Measurements from ENCODE around the gene KCNH4. TPM values are rescaled to one million over a fixed set of nuclear protein-coding genes. Genes with fewer than 3 reads are reported as not detected.
A peak's percentile ranks its signal among the peaks of the same experiment; 100 is the strongest.
"Not testable (repeated sequence)": the region's sequence is repeated elsewhere in the genome, so short reads cannot be mapped to it uniquely, and the experiment has no call there.

KCNH4 gene
- total and polyA plus RNA-seq, 9 of the 15 experiments (the other 6 are each of a cell fraction or from before 2014, with no cell fraction given), result 0.10 to 1.8 (median 0.50) TPM

DNA sequence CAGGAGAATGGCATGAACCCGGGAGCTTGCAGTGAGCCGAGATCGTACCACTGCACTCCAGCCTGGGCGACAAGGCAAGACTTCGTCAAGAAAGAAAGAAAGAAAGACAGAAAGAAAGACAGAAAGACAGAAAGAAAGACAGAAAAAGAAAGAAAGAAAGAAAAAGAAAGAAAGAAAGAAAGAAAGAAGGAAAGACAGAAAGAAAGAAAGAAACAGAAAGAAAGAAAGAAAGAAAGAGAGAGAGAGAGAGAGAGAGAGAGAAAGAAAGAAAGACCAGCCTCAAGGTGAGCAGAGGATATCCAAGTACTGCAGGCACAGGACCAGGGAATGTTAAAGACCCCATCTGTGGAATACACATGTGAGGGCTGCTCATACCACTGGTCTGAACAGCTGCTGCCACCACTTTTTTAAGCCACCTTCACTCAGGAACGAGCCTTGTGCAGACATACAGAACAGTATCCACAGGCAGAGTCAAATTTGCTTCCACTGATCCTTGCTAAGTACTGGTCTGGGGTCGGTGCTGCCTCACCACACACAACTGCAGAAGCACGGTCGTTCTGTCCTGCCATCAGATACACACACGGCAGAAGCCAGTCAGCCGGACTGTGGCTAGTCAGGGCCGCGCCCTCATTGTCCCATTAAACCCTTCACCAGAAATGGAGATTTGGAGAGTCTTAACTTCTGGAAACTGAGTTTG is 33.9 kb downstream of the KCNH4 start (continued):
- TF ChIP-seq CUX1 (CRISPR knock-in tag; IDR thresholded peaks at IDR 0.05) (no peak), COPS2 (conservative IDR thresholded peaks at IDR 0.05) (no peak), FOS (IDR thresholded peaks at IDR 0.05; ENCODE audit: extremely low read depth, insufficient read length) (no peak), ZNF589 (CRISPR knock-in tag; IDR thresholded peaks at IDR 0.05; ENCODE audit: low read depth) (no peak), RAD51 (IDR thresholded peaks at IDR 0.05; ENCODE audit: borderline replicate concordance, low read depth) (no peak), ZSCAN32 (CRISPR knock-in tag; IDR thresholded peaks at IDR 0.05) (no peak)

DNA sequence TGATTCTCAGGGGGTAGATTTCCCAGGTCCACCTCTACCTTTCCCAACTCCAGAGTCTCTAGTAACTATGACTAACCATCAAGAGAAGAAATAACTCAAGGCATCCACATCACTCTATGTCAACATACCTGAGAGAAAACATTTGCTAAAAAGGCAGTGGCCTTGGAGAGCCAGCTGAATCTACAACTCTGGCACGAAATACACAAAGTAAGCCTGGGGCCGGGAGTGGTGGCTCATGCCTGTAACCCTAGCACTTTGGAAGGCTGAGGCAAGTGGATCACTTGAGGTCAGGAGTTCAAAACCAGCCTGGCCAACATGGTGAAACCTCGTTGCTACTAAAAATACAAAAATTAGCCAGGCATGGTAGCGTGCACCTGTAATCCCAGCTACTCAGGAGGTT is 37.8 kb downstream of the KCNH4 start:
- POLR2A ChIA-PET, result interaction anchor here (0.8 to 1.6 kb wide), 4 partner anchors 10 to 52 kb away, joined by 3 to 6 read pairs (median 4); partner anchors contain the start of gene GHDC
- H3K27ac ChIP-seq (ENCODE audit: extremely low read depth, low read depth, low read length); H3K9me1 ChIP-seq (ENCODE audit: control insufficient read depth, insufficient read depth, low read length): not testable (repeated sequence)

More for the DNA sequence above, 37.8 kb downstream of the KCNH4 start:
- H3K27me3 ChIP-seq (ENCODE audit: control insufficient read depth in 2 of 2, insufficient read depth in 2 of 2, low read length in 2 of 2); H2AFZ ChIP-seq (ENCODE audit: low read depth, low read length); H3K4me1 ChIP-seq (replicated peaks in 1 of 2; ENCODE audit: control insufficient read depth in 2 of 2, insufficient read depth in 2 of 2, low read length in 2 of 2); ATAC-seq; H3K9me3 ChIP-seq (replicated peaks; ENCODE audit: control insufficient read depth, insufficient read depth, low read depth, low read length); intact Hi-C loops (cut with micrococcal nuclease); CTCF ChIA-PET (ENCODE audit: low intra/inter-chr PET ratio); DNase-seq (ENCODE audit: extremely low read depth in 1 of 4, low spot score in 3 of 4); H3K9ac ChIP-seq (ENCODE audit: insufficient read depth in 1 of 2, low read depth in 2 of 2, low read length in 2 of 2); BruUV-seq (replicated peaks); H3K4me2 ChIP-seq (ENCODE audit: insufficient read depth, low read length); in situ Hi-C loops (cut with MboI); H3K4me3 ChIP-seq: not testable (repeated sequence)
- WGBS (ENCODE audit: insufficient coverage, low coverage, missing lambda C conversion rate), result 88% methylated on average over 4 of the region's 4 CpGs
- FAIRE-seq, result peak; percentile 67
- peaks cover 20% of the 10 kb centered on the region; the same call in 1 of the 2 replicates for H4K20me1 ChIP-seq (replicated peaks; ENCODE audit: control insufficient read depth, insufficient read depth, low read length)
- H3K36me3 ChIP-seq (ENCODE audit: control insufficient read depth, insufficient read depth, low read length), result peaks cover 66% of the 10 kb centered on the region; the same call in 2 of the 3 replicates
- H3K79me2 ChIP-seq (ENCODE audit: control insufficient read depth, insufficient read depth, low read length), result peaks cover 70% of the 10 kb centered on the region

Measured in K562 (cell line).